HEK293T (cell line): Measurements from ENCODE around the gene GPR15.
"Not testable (repeated sequence)": the region's sequence is repeated elsewhere in the genome, so short reads cannot be mapped to it uniquely, and the experiment has no call there.

Experiments used
- BHLHE40 ChIP-seq: fragments of 450-650 bp; IDR thresholded peaks from 2 replicates; pipeline ENCODE4 v1.6.1; 2016; ENCODE audit warnings: mild to moderate bottlenecking, moderate library complexity, borderline replicate concordance
- CTBP1 ChIP-seq: fragments of 450-650 bp; IDR thresholded peaks from 2 replicates; pipeline ENCODE4 v1.6.1; 2016; ENCODE audit warnings: borderline replicate concordance
- FOXM1 ChIP-seq: fragments of 450-650 bp; IDR thresholded peaks from 2 replicates; pipeline ENCODE4 v1.6.1; 2017; ENCODE audit warnings: mild to moderate bottlenecking, borderline replicate concordance
- L3MBTL2 ChIP-seq: fragments of 450-650 bp; conservative IDR thresholded peaks from 2 replicates; pipeline ENCODE4 v1.6.1; 2016; ENCODE audit warnings: mild to moderate bottlenecking
- SUZ12 ChIP-seq: fragments of 450-650 bp; IDR thresholded peaks from 2 replicates; pipeline ENCODE4 v1.6.1; 2016; ENCODE audit warnings: mild to moderate bottlenecking
- TARDBP ChIP-seq: fragments of 450-650 bp; IDR thresholded peaks from 2 replicates; pipeline ENCODE4 v1.6.1; 2016
- TF ChIP-seq, protein P1 (sequence below): fragments of 450-650 bp; IDR thresholded peaks from 2 replicates; pipeline ENCODE4 v1.6.1; 2016

DNA sequence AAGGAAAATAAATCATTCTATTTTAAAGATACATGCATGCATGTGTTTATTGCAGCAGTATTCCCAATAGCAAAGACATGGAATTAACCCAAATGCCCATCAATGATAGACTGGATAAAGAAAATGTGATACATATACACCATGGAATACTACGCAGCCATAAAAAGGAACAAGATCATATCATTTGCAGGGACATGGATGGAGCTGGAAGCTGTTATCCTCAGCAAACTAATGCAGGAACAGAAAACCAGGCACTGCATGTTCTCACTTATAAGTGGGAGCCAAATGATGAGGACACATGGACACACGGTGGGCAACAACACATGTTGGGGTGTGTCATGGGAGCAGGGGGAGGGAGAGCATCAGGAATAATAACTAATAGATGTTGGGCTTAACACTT lies 28.0 kb downstream of the GPR15 start:
- not testable (repeated sequence) for TF ChIP-seq FOXM1, SUZ12, BHLHE40, L3MBTL2, TARDBP, CTBP1
- TF ChIP-seq, protein P1, sequence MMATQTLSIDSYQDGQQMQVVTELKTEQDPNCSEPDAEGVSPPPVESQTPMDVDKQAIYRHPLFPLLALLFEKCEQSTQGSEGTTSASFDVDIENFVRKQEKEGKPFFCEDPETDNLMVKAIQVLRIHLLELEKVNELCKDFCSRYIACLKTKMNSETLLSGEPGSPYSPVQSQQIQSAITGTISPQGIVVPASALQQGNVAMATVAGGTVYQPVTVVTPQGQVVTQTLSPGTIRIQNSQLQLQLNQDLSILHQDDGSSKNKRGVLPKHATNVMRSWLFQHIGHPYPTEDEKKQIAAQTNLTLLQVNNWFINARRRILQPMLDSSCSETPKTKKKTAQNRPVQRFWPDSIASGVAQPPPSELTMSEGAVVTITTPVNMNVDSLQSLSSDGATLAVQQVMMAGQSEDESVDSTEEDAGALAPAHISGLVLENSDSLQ = not testable (repeated sequence)
